Keratinocyte (primary cell): ENCODE measurements around the gene HTR3E.

Experiments
- CTCF ChIP-seq, 3 experiments: IDR thresholded peaks in 1 of 3; conservative IDR thresholded peaks in 1 of 3; optimal IDR thresholded peaks in 1 of 3; 2 replicates in 2 of 3; 3 replicates in 1 of 3; pipeline versions ENCODE3 to v1.5.1; 2011; ENCODE audit warnings: low read length in 3 of 3, mild to moderate bottlenecking in 3 of 3, moderate library complexity in 2 of 3, control low read depth in 1 of 3, inconsistent platforms in 1 of 3; ENCODE audit not compliant: insufficient read depth in 2 of 3; ENCODE audit errors: extremely low read depth in 1 of 3
- EZH2 ChIP-seq: IDR thresholded peaks from one replicate; pipeline ENCODE4 v1.6.1; 2012; ENCODE audit warnings: inconsistent platforms, mild to moderate bottlenecking, low read length, moderate library complexity

GRCh38 chr3:184117636-184118035 lies 20.8 kb downstream of the HTR3E start:
- TF ChIP-seq EZH2 (no peak), CTCF (optimal IDR thresholded peaks at IDR 0.05 in 1 of 3, IDR thresholded peaks at IDR 0.05 in 1 of 3, conservative IDR thresholded peaks at IDR 0.05 in 1 of 3; ENCODE audit: extremely low read depth in 1 of 3, insufficient read depth in 2 of 3, low read length in 3 of 3) (peak in 1 of 3 experiments; percentile 38)
